ENCODE results near the gene DHRS12. TPM values are rescaled to one million over a fixed set of nuclear protein-coding genes. Genes with fewer than 3 reads are reported as not detected.

DHRS12 gene
- total and polyA plus RNA-seq, 8 donors, result 11.7 to 20.2 (median 14.9) TPM

- ATAC-seq (no peak), DNase-seq (no peak)
- no peak for TF ChIP-seq CTCF (IDR thresholded peaks at IDR 0.05)
- Histone ChIP-seq H3K4me3 (no peak overlapping the region), H3K4me1 (peaks cover 17 to 39% of the 10 kb centered on the region in 2 donors), H3K27me3 (no peaks in the 10 kb centered on the region), H3K9me3 (no peaks in the 10 kb centered on the region), H3K27ac (no peak overlapping the region), H3K36me3 (no peaks in the 10 kb centered on the region)
- intact Hi-C loops (cut with DNase I), result no loop called here
Observed at GRCh38 chr13:51807041-51807440, 3.1 kb upstream of the DHRS12 start.

- intact Hi-C loops (cut with DNase I), result no loop called here
- no peak overlapping the region for H3K27ac ChIP-seq
- DNase-seq (no peak), ATAC-seq (no peak)
- H3K4me1 ChIP-seq, result peaks cover 17 to 38% of the 10 kb centered on the region in 2 donors
- no peak for TF ChIP-seq CTCF (IDR thresholded peaks at IDR 0.05)
- H3K36me3 ChIP-seq, result no peaks in the 10 kb centered on the region
- H3K27me3 ChIP-seq, result no peaks in the 10 kb centered on the region
- H3K4me3 ChIP-seq, result no peak overlapping the region
- H3K9me3 ChIP-seq, result no peaks in the 10 kb centered on the region
Observed at GRCh38 chr13:51806566-51806965, 2.6 kb upstream of the DHRS12 start.

- Histone ChIP-seq H3K27ac (no peak overlapping the region), H3K27me3 (no peaks in the 10 kb centered on the region), H3K36me3 (no peaks in the 10 kb centered on the region), H3K4me1 (peaks cover 17 to 40% of the 10 kb centered on the region in 2 donors), H3K4me3 (no peak overlapping the region), H3K9me3 (no peaks in the 10 kb centered on the region)
- TF ChIP-seq CTCF (IDR thresholded peaks at IDR 0.05), result no peak
- DNase-seq, result no peak
- ATAC-seq, result no peak
- intact Hi-C loops (cut with DNase I), result no loop called here
Observed at GRCh38 chr13:51805925-51806324, 2.0 kb upstream of the DHRS12 start.

GRCh38 chr13:51805313-51805712 lies 1.4 kb upstream of the DHRS12 start:
- Histone ChIP-seq H3K9me3 (no peaks in the 10 kb centered on the region), H3K36me3 (no peaks in the 10 kb centered on the region), H3K27me3 (no peaks in the 10 kb centered on the region), H3K27ac (no peak overlapping the region), H3K4me1 (peaks cover 17 to 40% of the 10 kb centered on the region in 2 donors), H3K4me3 (no peak overlapping the region)
- DNase-seq, result no peak
- intact Hi-C loops (cut with DNase I), result no loop called here
- ATAC-seq, result no peak
- TF ChIP-seq CTCF (IDR thresholded peaks at IDR 0.05), result no peak

GRCh38 chr13:51804295-51805172 lies 571 bp upstream of the DHRS12 start:
- H3K4me1 ChIP-seq, result peaks cover 17 to 40% of the 10 kb centered on the region in 2 donors
- intact Hi-C loops (cut with DNase I), result no loop called here
- peak overlapping the region; percentile 98 to 99 for H3K27ac ChIP-seq
- H3K9me3 ChIP-seq, result no peaks in the 10 kb centered on the region
- peak; percentile 0 for ATAC-seq
- H3K36me3 ChIP-seq, result no peaks in the 10 kb centered on the region
- TF ChIP-seq CTCF (IDR thresholded peaks at IDR 0.05), result no peak
- DNase-seq, result peak in 1 of 4 donors; percentile 43
- peak overlapping the region; percentile 61 to 65 for H3K4me3 ChIP-seq
- H3K27me3 ChIP-seq, result no peaks in the 10 kb centered on the region
